Measurements from ENCODE around the gene NR2F2. TPM values are rescaled to one million over a fixed set of nuclear protein-coding genes. Genes with fewer than 3 reads are reported as not detected.

NR2F2 gene
- total RNA-seq, 1 experiment from 2014 or later, result 12.4 TPM

GRCh38 chr15:96316953-96317629 lies 13.4 kb upstream of the NR2F2 start:
- no peak for DNase-seq (ENCODE audit: low read depth)

DNA sequence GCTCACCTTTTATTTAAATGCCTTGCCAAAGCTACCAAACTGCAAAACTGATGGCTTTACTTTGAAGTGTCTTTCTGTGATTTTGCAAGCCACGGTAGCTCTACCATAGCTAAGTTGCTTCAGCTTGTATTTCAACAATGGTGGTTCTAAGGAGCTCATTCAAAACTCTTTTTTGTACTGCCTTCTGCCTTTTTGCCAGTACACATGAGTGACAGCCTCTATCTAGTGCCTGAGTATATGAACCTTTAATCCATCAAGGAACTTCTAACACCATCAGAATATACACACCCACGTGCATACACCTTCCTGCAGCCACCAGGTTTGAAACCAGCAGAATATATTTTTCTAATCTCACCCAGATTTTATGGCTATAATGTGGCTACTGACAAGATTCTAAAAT lies 10.4 kb upstream of the NR2F2 start:
- no peak for DNase-seq (ENCODE audit: low read depth)

DNA sequence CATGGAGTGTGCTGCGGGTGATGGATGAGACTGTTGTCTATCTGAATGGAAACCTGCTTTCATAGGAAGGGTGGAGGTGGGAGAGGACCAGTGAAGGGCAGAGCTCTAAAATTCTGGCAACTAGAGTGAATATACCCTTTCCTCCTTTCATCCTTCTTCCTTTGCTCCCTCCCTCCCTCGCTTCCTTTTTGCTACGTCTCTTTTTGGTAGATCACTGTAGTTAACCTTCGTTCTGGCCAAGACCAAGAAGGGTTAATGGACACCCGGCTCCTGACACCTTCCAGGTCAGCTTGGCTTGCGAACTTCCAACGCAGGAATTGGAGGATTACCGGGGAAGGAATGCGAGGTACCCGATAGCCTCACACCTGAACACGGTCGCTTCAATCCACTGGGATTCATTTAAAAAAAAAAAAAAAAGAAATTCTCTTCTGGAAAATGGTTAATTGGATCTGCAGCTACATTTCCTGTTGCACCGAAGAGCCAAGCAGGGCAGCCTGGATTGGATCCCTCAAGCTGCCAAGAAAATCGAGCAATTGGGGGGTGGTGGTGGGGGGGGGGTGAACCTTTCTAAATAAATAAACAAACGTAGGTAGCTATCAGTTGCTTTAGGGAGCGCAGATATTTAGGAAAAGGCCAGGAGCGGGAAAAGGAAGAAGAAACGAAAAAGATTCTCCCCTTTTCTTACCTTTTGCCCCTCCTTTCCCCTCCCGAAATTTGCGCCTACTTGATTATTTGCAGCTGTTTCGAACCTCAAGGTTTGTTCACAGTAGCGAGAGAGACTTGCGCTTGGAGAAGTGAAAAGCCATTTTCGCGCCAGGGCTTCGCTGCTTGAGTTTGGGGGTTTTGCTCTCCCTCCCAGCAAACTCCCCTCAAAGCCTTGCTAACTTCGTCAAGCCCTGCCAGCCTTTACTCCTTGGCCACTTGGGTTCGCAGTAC lies 9.5 kb upstream of the NR2F2 start:
- no peak for DNase-seq (ENCODE audit: low read depth)

DNA sequence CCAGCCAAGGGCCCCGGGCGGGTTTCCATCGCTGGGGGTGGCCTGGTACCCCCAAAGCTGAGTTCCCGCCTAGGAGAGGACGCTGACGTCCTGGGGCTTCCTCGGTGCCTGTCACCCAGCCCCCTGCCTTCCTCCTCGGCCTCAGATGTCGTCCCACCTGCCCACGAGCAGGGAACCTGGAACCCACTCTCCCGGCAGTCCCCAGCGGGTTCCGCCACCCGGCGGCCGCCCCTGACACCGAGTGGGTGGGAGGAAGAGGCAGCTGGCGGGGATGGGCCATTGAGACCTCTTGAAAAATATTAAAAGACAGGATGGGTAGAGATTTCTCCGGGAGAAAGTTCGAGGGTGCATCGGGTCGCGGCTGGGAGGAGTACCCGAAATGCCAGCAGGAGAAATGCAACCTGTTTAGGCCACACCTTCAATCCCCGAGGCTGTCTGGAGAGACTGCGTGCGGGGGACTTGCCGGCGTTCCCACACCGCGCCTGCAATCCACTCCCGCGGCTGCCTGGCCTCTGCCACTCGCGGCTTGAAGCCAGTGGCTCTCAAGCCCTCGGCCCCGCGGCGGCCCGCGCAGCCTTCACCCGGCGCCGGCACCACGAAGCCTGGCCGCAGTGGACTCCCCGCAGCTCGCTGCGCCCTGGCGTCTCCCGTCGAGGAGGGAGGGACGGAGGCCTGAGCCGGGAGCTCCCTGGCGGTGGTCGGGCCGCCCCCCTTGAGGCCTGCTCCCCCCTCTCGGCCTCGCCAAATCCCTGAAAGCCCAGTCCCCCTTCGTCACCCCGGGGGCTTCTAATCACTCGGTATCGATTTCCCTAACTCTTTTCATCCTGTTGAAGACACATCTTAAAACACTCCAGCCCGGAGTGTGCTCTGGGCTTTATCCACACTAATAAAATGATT lies 8.6 kb upstream of the NR2F2 start:
- DNase-seq (ENCODE audit: low read depth), result no peak

DNA sequence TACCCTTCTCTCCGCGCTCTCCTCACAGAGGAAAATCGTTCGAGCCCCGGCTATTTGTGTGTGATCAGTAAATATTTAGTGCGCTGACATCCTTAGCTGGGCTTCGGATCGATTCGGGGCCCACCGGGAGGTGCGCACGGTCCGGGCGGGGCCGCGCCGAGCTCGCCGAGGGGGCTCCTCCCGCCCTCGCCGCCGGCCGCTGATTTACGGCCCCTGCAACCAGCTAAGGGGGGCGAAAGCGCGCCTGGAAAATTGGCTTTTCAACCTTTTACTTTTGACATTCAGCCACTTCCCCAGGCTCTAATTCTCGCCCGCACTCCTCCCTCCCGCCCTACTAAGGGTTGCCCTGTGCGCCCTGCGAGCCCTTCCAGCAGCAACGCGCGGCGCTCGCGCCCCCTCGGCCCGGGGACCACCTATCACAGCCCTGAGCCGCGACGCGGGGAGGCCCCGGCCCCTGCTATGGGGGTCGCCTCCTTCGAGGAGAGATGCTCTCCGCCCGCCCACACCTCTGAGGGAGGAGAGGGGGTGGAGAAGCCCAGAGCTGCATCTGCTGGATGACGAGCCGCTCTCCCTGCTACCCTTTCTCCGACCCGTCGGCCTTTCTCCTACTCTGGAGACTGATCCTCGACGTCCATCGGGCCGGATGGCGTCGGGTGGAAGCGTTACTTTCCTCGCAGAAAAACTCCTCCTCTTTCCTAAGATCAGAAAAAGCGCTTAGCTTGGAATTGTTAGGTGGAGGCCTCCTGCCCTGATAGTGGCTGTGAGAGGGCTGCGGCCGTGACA lies 7.8 kb upstream of the NR2F2 start:
- DNase-seq (ENCODE audit: low read depth), result no peak

GRCh38 chr15:96323319-96324145 lies 7.0 kb upstream of the NR2F2 start:
- DNase-seq (ENCODE audit: low read depth), result no peak

GRCh38 chr15:96324192-96324895 lies 6.2 kb upstream of the NR2F2 start:
- DNase-seq (ENCODE audit: low read depth), result no peak

GRCh38 chr15:96324940-96325540 lies 5.5 kb upstream of the NR2F2 start:
- no peak for DNase-seq (ENCODE audit: low read depth)

DNA sequence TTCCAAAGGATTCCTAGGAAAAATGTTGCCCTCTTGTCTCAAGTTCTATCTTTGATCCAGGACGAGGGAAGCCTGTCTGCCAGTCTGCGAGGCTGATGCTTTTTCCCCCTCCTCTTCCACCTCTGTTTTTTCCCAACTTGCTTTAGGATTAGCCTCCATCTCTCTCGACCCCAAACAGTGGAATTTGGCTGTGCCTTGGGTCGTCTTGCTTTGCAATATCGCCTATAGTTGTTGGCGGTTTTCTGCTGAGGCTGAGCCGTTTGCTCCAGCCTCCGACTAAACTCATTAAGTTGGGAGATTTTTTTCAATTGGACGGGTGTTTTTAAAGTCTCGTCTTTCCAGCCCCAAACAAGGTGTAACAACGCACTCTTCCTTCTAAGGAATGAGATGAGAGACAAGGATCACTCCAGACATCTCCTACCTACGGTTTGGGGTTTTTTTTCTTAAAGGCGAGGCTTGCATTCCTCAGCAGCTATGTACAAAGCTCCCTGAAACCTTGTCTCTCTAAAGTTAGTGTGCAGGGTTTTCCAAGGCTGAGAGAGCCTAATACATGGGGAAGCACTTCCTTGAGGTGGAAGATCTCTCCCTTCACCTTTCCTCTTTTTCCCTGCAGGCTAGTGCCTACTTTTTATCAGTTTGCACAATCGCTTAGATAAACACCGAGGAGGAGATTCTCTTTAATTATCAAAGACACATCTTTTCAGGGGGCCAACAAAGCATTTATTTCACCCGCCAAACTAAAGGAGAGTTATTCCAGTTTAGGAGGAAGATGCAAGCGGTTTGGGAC lies 4.8 kb upstream of the NR2F2 start:
- DNase-seq (ENCODE audit: low read depth), result peak; percentile 50

DNA sequence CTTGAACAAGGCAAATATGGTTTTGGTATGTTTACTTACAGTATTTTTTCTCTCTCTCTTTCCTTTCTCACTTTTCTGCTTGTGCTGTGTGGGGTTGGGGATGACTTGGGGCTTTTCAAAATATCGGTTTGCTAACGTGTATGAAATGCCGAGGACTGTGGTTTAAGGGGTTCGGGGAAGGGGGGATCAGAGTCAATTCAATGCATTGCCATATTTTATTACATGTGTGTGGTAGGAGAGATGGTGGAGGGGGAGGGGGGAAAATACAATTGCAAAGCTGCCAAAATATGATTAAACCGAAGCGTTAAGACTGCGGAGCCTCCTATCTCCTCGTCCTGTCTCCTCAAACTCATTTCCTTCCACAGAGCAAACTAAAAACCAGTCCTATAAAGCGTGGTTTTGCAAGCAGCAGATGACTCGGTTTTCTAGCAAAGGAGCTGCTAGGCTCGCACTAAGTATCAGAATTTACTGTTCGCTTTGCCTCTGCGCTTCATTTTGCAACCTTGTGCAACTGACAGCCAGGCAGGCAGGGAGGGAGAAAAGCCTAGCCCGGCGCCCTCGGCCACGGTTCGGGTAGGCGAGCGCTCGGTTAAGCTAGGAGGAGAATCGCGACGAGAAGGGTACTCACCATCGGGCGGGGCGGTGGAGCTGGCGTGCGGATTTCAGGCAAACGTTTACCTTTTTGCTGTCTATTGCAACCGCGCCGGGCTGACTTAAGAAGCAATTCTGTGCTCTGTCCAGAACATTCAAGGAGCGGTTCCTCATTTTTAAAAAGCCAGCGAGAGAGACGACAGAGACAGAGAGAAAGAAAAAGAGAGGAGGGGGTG lies 4.0 kb upstream of the NR2F2 start:
- peak; percentile 63 for DNase-seq (ENCODE audit: low read depth)

- peak; percentile 72 for DNase-seq (ENCODE audit: low read depth)
Observed at GRCh38 chr15:96327155-96327741, 3.3 kb upstream of the NR2F2 start.

- no peak for DNase-seq (ENCODE audit: low read depth)
Observed at GRCh38 chr15:96328181-96328876, 2.2 kb upstream of the NR2F2 start.

DNA sequence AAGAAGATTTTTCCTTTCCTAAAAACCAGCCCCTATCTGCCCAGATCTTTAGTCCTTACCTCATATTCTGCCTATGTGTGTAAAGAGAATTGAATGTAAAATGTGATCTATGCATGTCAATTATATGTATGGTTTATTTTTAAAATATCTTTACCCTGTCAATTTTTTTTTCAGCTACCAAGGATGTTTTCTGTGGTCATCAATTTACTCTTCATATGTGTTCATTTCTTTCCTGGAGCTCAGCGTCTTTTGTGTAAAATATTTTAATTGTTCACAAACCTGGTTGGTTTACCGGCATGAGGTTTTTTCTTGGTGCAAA lies 1.7 kb upstream of the NR2F2 start:
- DNase-seq (ENCODE audit: low read depth), result no peak

DNA sequence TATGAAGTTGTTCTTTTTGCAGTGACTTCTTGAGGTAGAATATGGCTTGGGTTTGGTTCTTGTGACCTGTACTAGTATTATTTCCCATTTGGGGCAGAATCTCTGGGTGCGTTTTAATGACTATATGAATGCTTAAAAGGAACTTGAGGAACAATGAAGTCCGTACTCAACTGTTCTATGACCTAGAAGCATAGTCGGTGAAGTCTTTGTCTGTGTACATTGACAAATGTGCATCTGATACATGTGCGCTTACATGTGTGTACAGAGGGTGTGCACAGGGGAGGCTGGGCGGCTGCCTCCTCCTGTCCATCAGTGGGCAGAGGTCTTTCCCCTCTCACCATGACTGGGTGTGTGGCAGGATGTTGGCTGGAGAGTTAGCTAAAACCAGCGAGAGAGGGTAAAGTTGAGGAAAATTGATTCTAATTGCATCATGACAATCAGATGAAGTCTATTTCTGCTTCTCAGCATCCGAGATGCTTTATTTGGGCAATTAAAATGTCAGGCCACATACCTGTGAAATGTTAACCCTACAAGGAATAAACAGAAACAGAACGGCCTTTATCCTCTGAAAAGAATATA lies 1.0 kb upstream of the NR2F2 start:
- no peak for DNase-seq (ENCODE audit: low read depth)

GRCh38 chr15:96330064-96330449 lies 443 bp upstream of the NR2F2 start:
- DNase-seq (ENCODE audit: low read depth), result no peak
